Neural progenitor cell (in vitro differentiated cells): ENCODE results near the gene LGALSL. TPM values are rescaled to one million over a fixed set of nuclear protein-coding genes. Genes with fewer than 3 reads are reported as not detected.

Experiments
- DNase-seq: peaks from one replicate; pipeline ENCODE4 v3.0.0-alpha.2; 2016; ENCODE audit warnings: low spot score
- H2AFZ ChIP-seq: fragments of 200-600 bp; sonication (generic); replicated peaks from 2 replicates; pipeline ENCODE4 v1.6.1; 2016; ENCODE audit warnings: antibody characterized with exemption
- H3F3A ChIP-seq: fragments of 200-600 bp; sonication (generic); 2 replicates; pipeline ENCODE4 v1.6.1; 2016; ENCODE audit warnings: antibody characterized with exemption, low read depth
- H3K27ac ChIP-seq: fragments of 200-600 bp; sonication (generic); 2 replicates; pipeline ENCODE4 v1.5.1; 2016; ENCODE audit warnings: mild to moderate bottlenecking
- H3K27me3 ChIP-seq: fragments of 200-600 bp; sonication (generic); 2 replicates; pipeline ENCODE4 v1.6.1; 2016; ENCODE audit warnings: mild to moderate bottlenecking, moderate library complexity
- H3K36me3 ChIP-seq: fragments of 200-600 bp; sonication (generic); 2 replicates; pipeline ENCODE4 v1.5.1; 2016
- H3K4me1 ChIP-seq: fragments of 200-600 bp; sonication (generic); 2 replicates; pipeline ENCODE4 v1.6.1; 2016; ENCODE audit warnings: mixed run types
- H3K4me2 ChIP-seq: fragments of 200-600 bp; sonication (generic); 2 replicates; pipeline ENCODE4 v1.6.1; 2016
- H3K4me3 ChIP-seq: fragments of 200-600 bp; sonication (generic); 2 replicates; pipeline ENCODE4 v1.5.1; 2016
- H3K79me2 ChIP-seq: fragments of 200-600 bp; sonication (generic); 2 replicates; pipeline ENCODE4 v1.6.1; 2016; ENCODE audit warnings: low read depth
- H3K9ac ChIP-seq: fragments of 200-600 bp; sonication (generic); 2 replicates; pipeline ENCODE4 v1.6.1; 2016
- H3K9me3 ChIP-seq: fragments of 200-600 bp; sonication (generic); 2 replicates; pipeline ENCODE4 v1.5.1; 2016; ENCODE audit warnings: low read depth
- H4K20me1 ChIP-seq: fragments of 200-600 bp; sonication (generic); 2 replicates; pipeline ENCODE4 v1.6.1; 2016; ENCODE audit warnings: low read depth
- H3K27ac Mint-ChIP-seq: 3 replicates; pipeline ENCODE4 v1.8.0; 2021; ENCODE audit warnings: mixed read lengths
- H3K27me3 Mint-ChIP-seq: 2 replicates; pipeline ENCODE4 v1.8.0; 2022; ENCODE audit warnings: low read depth, mild to moderate bottlenecking, inconsistent platforms, moderate library complexity, mixed read lengths; ENCODE audit not compliant: insufficient read depth
- H3K36me3 Mint-ChIP-seq: 3 replicates; pipeline ENCODE4 v1.8.0; 2021; ENCODE audit warnings: mixed read lengths
- H3K4me1 Mint-ChIP-seq: 3 replicates; pipeline ENCODE4 v1.8.0; 2021; ENCODE audit warnings: mixed read lengths
- H3K4me3 Mint-ChIP-seq: 3 replicates; pipeline ENCODE4 v1.8.0; 2021; ENCODE audit warnings: mild to moderate bottlenecking, moderate library complexity, mixed read lengths
- H3K9me3 Mint-ChIP-seq: 3 replicates; pipeline ENCODE4 v1.8.0; 2020; ENCODE audit warnings: mixed read lengths
- CTCF ChIP-seq: fragments of 200-600 bp; sonication (generic); IDR thresholded peaks from 2 replicates; pipeline ENCODE4 v1.5.1; 2017; ENCODE audit warnings: antibody characterized with exemption, mild to moderate bottlenecking
- EZH2 ChIP-seq: fragments of 200-600 bp; sonication (generic); IDR thresholded peaks from 2 replicates; pipeline ENCODE4 v1.6.1; 2017; ENCODE audit warnings: antibody characterized with exemption, mild to moderate bottlenecking, moderate library complexity
- EZH2phosphoT487 ChIP-seq: fragments of 200-600 bp; sonication (generic); IDR thresholded peaks from 2 replicates; pipeline ENCODE4 v1.6.1; 2017; ENCODE audit warnings: antibody characterized with exemption
- total RNA-seq: library from RNA; depleted of rRNA; stranded (reverse); fragments of >200 nt; gene quantifications from 2 replicates; pipeline ENCODE4 v1.2.3, GENCODE V29; 2015; ENCODE audit warnings: low replicate concordance

The LGALSL gene
- total RNA-seq, 1 donor from 2014 or later: 31.1 TPM

GRCh38 chr2:64488050-64488974 is 34.4 kb downstream of the LGALSL start:
- Mint-ChIP-seq H3K4me1 (peaks cover 30% of the 10 kb centered on the region), H3K4me3 (no peak overlapping the region), H3K9me3 (no peaks in the 10 kb centered on the region), H3K36me3 (no peaks in the 10 kb centered on the region), H3K27ac (no peak overlapping the region), H3K27me3 (peaks cover 11% of the 10 kb centered on the region)
- H3K9ac ChIP-seq: no peak overlapping the region
- no peaks in the 10 kb centered on the region for H3F3A ChIP-seq
- H3K36me3 ChIP-seq: no peaks in the 10 kb centered on the region
- peaks cover 5% of the 10 kb centered on the region for H3K4me1 ChIP-seq
- peak overlapping the region; percentile 97 for H2AFZ ChIP-seq
- no peak overlapping the region for H3K4me2 ChIP-seq
- no peaks in the 10 kb centered on the region for H4K20me1 ChIP-seq
- H3K27me3 ChIP-seq: no peaks in the 10 kb centered on the region
- H3K27ac ChIP-seq: no peak overlapping the region
- H3K4me3 ChIP-seq: no peak overlapping the region
- DNase-seq: peak; percentile 83
- no peaks in the 10 kb centered on the region for H3K79me2 ChIP-seq
- no peaks in the 10 kb centered on the region for H3K9me3 ChIP-seq
- TF ChIP-seq CTCF: peak; percentile 95
- no peak for TF ChIP-seq EZH2

GRCh38 chr2:64489081-64489751 is 35.3 kb downstream of the LGALSL start:
- H3K27ac ChIP-seq: no peak overlapping the region
- H4K20me1 ChIP-seq: no peaks in the 10 kb centered on the region
- no peak overlapping the region for H3K9ac ChIP-seq
- no peaks in the 10 kb centered on the region for H3K79me2 ChIP-seq
- no peak overlapping the region for H3K4me3 ChIP-seq
- H3K27me3 Mint-ChIP-seq: peaks cover 11% of the 10 kb centered on the region
- H3K4me1 ChIP-seq: peaks cover 4% of the 10 kb centered on the region
- no peaks in the 10 kb centered on the region for H3K36me3 ChIP-seq
- no peak overlapping the region for H2AFZ ChIP-seq
- H3K4me2 ChIP-seq: no peak overlapping the region
- H3K4me1 Mint-ChIP-seq: peaks cover 30% of the 10 kb centered on the region
- no peaks in the 10 kb centered on the region for H3K36me3 Mint-ChIP-seq
- H3K27me3 ChIP-seq: no peaks in the 10 kb centered on the region
- no peak overlapping the region for H3K4me3 Mint-ChIP-seq
- no peaks in the 10 kb centered on the region for H3K9me3 Mint-ChIP-seq
- H3K27ac Mint-ChIP-seq: no peak overlapping the region
- no peaks in the 10 kb centered on the region for H3K9me3 ChIP-seq
- DNase-seq: no peak
- no peak for TF ChIP-seq CTCF
- TF ChIP-seq EZH2phosphoT487: no peak
- TF ChIP-seq EZH2: no peak
- no peaks in the 10 kb centered on the region for H3F3A ChIP-seq

GRCh38 chr2:64491426-64491825 is 37.5 kb downstream of the LGALSL start:
- H2AFZ ChIP-seq: no peak overlapping the region
- no peaks in the 10 kb centered on the region for H3K79me2 ChIP-seq
- H4K20me1 ChIP-seq: no peaks in the 10 kb centered on the region
- Mint-ChIP-seq H3K27ac (no peak overlapping the region), H3K4me1 (peaks cover 23% of the 10 kb centered on the region), H3K9me3 (no peaks in the 10 kb centered on the region), H3K36me3 (no peaks in the 10 kb centered on the region), H3K27me3 (peaks cover 11% of the 10 kb centered on the region), H3K4me3 (no peak overlapping the region)
- no peaks in the 10 kb centered on the region for H3K27me3 ChIP-seq
- H3K9ac ChIP-seq: no peak overlapping the region
- no peak overlapping the region for H3K4me3 ChIP-seq
- no peak for TF ChIP-seq EZH2
- TF ChIP-seq CTCF: no peak
- TF ChIP-seq EZH2phosphoT487: no peak
- H3K4me1 ChIP-seq: peaks cover 4% of the 10 kb centered on the region
- H3K27ac ChIP-seq: no peak overlapping the region
- no peaks in the 10 kb centered on the region for H3K36me3 ChIP-seq
- H3K4me2 ChIP-seq: no peak overlapping the region
- no peaks in the 10 kb centered on the region for H3F3A ChIP-seq
- no peaks in the 10 kb centered on the region for H3K9me3 ChIP-seq
- no peak for DNase-seq
